ENCODE data around the gene PPP6R2.
"Not testable (repeated sequence)": the region's sequence is repeated elsewhere in the genome, so short reads cannot be mapped to it uniquely, and the experiment has no call there.

Gene PPP6R2

GRCh38 chr22:50320671-50321325 is 22.3 kb upstream of the PPP6R2 start:
- H3K36me3 ChIP-seq (ENCODE audit: insufficient read depth, low read length), result no peaks in the 10 kb centered on the region
- TF ChIP-seq EZH2 (IDR thresholded peaks at IDR 0.05; ENCODE audit: borderline replicate concordance, low read length) (no peak), CTCF (IDR thresholded peaks at IDR 0.05; ENCODE audit: low read length) (no peak)
- H3K27me3 ChIP-seq (ENCODE audit: insufficient read depth, low read length), result peaks cover 7% of the 10 kb centered on the region; the same call in 1 of the 2 replicates
- no peaks in the 10 kb centered on the region for H3K4me1 ChIP-seq (ENCODE audit: insufficient read depth, low read length, severe bottlenecking)
- no peaks in the 10 kb centered on the region for H3K9me3 ChIP-seq (ENCODE audit: low read length)
- no peak overlapping the region for H2AFZ ChIP-seq (ENCODE audit: low read length)
- H3F3A ChIP-seq (ENCODE audit: insufficient read depth, low read length), result no peaks in the 10 kb centered on the region
- H3K9me2 ChIP-seq (ENCODE audit: low read depth, low read length), result no peaks in the 10 kb centered on the region
- no peak overlapping the region for H3K9ac ChIP-seq (ENCODE audit: low read length)
- H4K20me1 ChIP-seq (ENCODE audit: insufficient read depth, low read length), result no peaks in the 10 kb centered on the region
- H3K27ac ChIP-seq (ENCODE audit: low read depth, low read length, poor library complexity, severe bottlenecking), result no peak overlapping the region
- no peak overlapping the region for H3K4me3 ChIP-seq (ENCODE audit: low read depth, low read length, poor library complexity, severe bottlenecking)
- no peaks in the 10 kb centered on the region for H3K79me2 ChIP-seq (ENCODE audit: insufficient read depth, low read length)
- no peak overlapping the region for H3K4me2 ChIP-seq (ENCODE audit: low read length)

DNA sequence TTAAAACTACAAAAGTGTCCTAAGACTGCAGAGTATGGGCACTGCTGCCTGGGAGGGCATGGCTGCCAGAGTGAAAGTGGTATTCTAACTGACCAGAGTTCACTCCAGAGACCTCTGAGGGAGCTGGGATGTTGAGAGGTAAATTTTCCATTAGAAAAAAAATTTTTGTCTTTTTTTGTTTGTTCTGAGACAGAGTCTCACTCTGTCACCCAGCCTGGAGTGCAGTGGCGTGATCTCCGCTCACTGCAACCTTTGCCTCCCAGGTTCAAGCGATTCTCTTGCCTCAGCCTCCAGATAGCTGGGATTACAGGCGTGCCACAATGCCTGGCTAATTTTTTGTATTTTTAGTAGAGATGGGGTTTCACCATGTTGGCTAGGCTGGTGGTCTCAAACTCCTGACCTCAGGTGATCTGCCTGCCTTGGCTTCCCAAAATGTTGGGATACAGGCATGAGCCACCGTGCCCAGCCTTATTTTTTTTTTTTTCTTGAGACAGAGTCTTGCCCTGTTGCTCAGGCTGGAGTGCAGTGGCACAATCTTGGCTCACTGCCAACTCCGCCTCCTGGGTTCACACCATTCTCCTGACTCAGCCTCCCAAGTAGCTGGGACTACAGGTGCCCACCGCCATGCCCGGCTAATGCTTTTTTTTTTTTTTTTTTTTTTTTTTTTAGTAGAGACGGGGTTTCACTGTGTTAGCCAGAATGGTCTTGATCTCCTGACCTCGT is 20.6 kb upstream of the PPP6R2 start:
- H3K4me1 ChIP-seq (ENCODE audit: insufficient read depth, low read length, severe bottlenecking), result peaks cover 10% of the 10 kb centered on the region
- H3K4me2 ChIP-seq (ENCODE audit: low read length); H3K9me3 ChIP-seq (ENCODE audit: low read length); H3K27me3 ChIP-seq (ENCODE audit: insufficient read depth, low read length); H3K79me2 ChIP-seq (ENCODE audit: insufficient read depth, low read length); H4K20me1 ChIP-seq (ENCODE audit: insufficient read depth, low read length); H3K9ac ChIP-seq (ENCODE audit: low read length); H2AFZ ChIP-seq (ENCODE audit: low read length); H3K27ac ChIP-seq (ENCODE audit: low read depth, low read length, poor library complexity, severe bottlenecking); H3K9me2 ChIP-seq (ENCODE audit: low read depth, low read length); H3F3A ChIP-seq (ENCODE audit: insufficient read depth, low read length); H3K4me3 ChIP-seq (ENCODE audit: low read depth, low read length, poor library complexity, severe bottlenecking); H3K36me3 ChIP-seq (ENCODE audit: insufficient read depth, low read length): not testable (repeated sequence)

GRCh38 chr22:50323900-50324299 is 19.2 kb upstream of the PPP6R2 start:
- no peak overlapping the region for H3K9ac ChIP-seq (ENCODE audit: low read length)
- H3K4me2 ChIP-seq (ENCODE audit: low read length), result no peak overlapping the region
- H3K79me2 ChIP-seq (ENCODE audit: insufficient read depth, low read length), result no peaks in the 10 kb centered on the region
- no peaks in the 10 kb centered on the region for H3K9me3 ChIP-seq (ENCODE audit: low read length)
- H3F3A ChIP-seq (ENCODE audit: insufficient read depth, low read length), result no peaks in the 10 kb centered on the region
- TF ChIP-seq CTCF (IDR thresholded peaks at IDR 0.05; ENCODE audit: low read length) (no peak), EZH2 (IDR thresholded peaks at IDR 0.05; ENCODE audit: borderline replicate concordance, low read length) (no peak)
- no peaks in the 10 kb centered on the region for H3K9me2 ChIP-seq (ENCODE audit: low read depth, low read length)
- H3K36me3 ChIP-seq (ENCODE audit: insufficient read depth, low read length), result no peaks in the 10 kb centered on the region
- 0 out of 2 replicates have a peak, but pooled peaks cover 3% of the 10 kb centered on the region for H3K27me3 ChIP-seq (ENCODE audit: insufficient read depth, low read length)
- no peak overlapping the region for H3K27ac ChIP-seq (ENCODE audit: low read depth, low read length, poor library complexity, severe bottlenecking)
- no peak overlapping the region for H3K4me3 ChIP-seq (ENCODE audit: low read depth, low read length, poor library complexity, severe bottlenecking)
- H3K4me1 ChIP-seq (ENCODE audit: insufficient read depth, low read length, severe bottlenecking), result peaks cover 14% of the 10 kb centered on the region
- H4K20me1 ChIP-seq (ENCODE audit: insufficient read depth, low read length), result no peaks in the 10 kb centered on the region
- no peak overlapping the region for H2AFZ ChIP-seq (ENCODE audit: low read length)

Measured in OCI-LY1 (cell line).